ENCODE data around the gene SLC45A1. TPM values are rescaled to one million over a fixed set of nuclear protein-coding genes. Genes with fewer than 3 reads are reported as not detected.
A peak's percentile ranks its signal among the peaks of the same experiment; 100 is the strongest.

Gene SLC45A1
- total RNA-seq, 1 experiment from 2014 or later: 0.41 TPM

DNA sequence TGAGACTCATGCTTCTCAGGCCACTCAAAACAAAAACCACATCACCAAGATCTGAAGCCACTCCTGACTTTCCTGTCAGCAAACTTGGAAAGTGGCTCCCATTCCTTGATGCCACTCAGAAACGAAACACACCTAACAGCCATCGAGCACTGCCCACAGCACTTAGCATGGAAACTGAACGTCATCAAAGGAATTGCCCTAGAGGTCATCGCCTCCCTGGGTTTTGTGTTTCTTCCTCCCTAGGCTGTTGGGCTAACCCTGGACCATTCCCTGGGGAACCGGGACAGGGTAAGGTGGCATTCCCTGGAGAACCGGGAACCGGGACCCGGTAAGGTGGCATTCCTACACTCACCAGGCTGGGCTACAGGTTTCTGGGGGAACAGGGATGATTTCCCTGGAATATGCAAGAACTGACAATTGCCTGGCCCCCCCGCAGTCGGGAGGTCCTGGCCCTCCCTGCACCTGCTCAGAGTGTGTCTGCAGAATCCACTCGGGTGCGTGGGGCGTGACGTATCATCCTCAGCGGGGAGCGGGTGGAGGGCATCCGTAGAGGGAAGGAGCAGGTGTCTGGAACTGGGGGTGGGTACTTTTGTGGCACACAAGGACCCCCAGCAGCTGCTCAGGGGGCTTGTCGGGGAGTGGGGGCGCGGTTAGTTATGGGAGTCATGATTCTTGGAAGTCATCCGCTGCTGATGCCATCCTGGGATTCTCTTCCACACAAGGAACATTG lies 30.3 kb downstream of the SLC45A1 start:
- H3K27ac Mint-ChIP-seq (ENCODE audit: unreplicated experiment): no peak overlapping the region
- Histone ChIP-seq H3K27me3 (replicated peaks; ENCODE audit: control insufficient read depth, insufficient read depth, low read length) (no peaks in the 10 kb centered on the region), H3K4me1 (no peaks in the 10 kb centered on the region), H3K9me3 (no peaks in the 10 kb centered on the region), H3K36me3 (ENCODE audit: control insufficient read depth, insufficient read depth, low read length) (no peaks in the 10 kb centered on the region), H3K4me3 (ENCODE audit: low read depth, low read length) (no peak overlapping the region)
- CTCF ChIA-PET: interaction anchor here (0.5 to 2.3 kb wide), 6 partner anchors 7 to 391 kb away, joined by 3 to 18 read pairs (median 5); no protein-coding TSS in a partner anchor
- peaks cover 6% of the 10 kb centered on the region for H3K4me1 Mint-ChIP-seq (ENCODE audit: low read depth, unreplicated experiment)
- TF ChIP-seq, protein P1, sequence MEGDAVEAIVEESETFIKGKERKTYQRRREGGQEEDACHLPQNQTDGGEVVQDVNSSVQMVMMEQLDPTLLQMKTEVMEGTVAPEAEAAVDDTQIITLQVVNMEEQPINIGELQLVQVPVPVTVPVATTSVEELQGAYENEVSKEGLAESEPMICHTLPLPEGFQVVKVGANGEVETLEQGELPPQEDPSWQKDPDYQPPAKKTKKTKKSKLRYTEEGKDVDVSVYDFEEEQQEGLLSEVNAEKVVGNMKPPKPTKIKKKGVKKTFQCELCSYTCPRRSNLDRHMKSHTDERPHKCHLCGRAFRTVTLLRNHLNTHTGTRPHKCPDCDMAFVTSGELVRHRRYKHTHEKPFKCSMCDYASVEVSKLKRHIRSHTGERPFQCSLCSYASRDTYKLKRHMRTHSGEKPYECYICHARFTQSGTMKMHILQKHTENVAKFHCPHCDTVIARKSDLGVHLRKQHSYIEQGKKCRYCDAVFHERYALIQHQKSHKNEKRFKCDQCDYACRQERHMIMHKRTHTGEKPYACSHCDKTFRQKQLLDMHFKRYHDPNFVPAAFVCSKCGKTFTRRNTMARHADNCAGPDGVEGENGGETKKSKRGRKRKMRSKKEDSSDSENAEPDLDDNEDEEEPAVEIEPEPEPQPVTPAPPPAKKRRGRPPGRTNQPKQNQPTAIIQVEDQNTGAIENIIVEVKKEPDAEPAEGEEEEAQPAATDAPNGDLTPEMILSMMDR (IDR thresholded peaks at IDR 0.05; ENCODE audit: insufficient read depth in 1 of 2, low read depth in 1 of 2, low read length in 1 of 2, severe bottlenecking in 1 of 2, unreplicated experiment in 1 of 2): no peak
- peak in 1 of 2 experiments; percentile 16 for DNase-seq
- no peaks in the 10 kb centered on the region for H3K27me3 Mint-ChIP-seq (ENCODE audit: insufficient read depth, unreplicated experiment)
- no TSS peak for BruUV-seq (replicated peaks)
- peaks cover 56% of the 10 kb centered on the region for H3K36me3 Mint-ChIP-seq (ENCODE audit: insufficient read depth, unreplicated experiment)
- POLR2A ChIA-PET: no interaction called here
- no peaks in the 10 kb centered on the region for H3K9me3 Mint-ChIP-seq (ENCODE audit: unreplicated experiment)
- no peak overlapping the region for H3K4me3 Mint-ChIP-seq (ENCODE audit: unreplicated experiment)
- intact Hi-C loops (cut with micrococcal nuclease; ENCODE audit: unreplicated experiment): loop anchor here (2.0 kb wide), 2 partner anchors 33 to 365 kb away; no protein-coding TSS in a partner anchor

GRCh38 chr1:8348777-8349472 lies 31.0 kb downstream of the SLC45A1 start:
- DNase-seq: peak; percentile 65 to 75
- ChIA-PET POLR2A (no interaction called here), CTCF (interaction anchor here (0.5 to 2.3 kb wide), 8 partner anchors 8 to 392 kb away, joined by 3 to 18 read pairs (median 4); no protein-coding TSS in a partner anchor)
- Histone ChIP-seq H3K9me3 (no peaks in the 10 kb centered on the region), H3K27me3 (replicated peaks; ENCODE audit: control insufficient read depth, insufficient read depth, low read length) (no peaks in the 10 kb centered on the region), H3K4me3 (ENCODE audit: low read depth, low read length) (no peak overlapping the region), H3K36me3 (ENCODE audit: control insufficient read depth, insufficient read depth, low read length) (no peaks in the 10 kb centered on the region; the same call in 1 of the 2 replicates), H3K4me1 (no peaks in the 10 kb centered on the region)
- no TSS peak for BruUV-seq (replicated peaks)
- Mint-ChIP-seq H3K4me3 (ENCODE audit: unreplicated experiment) (no peak overlapping the region), H3K4me1 (ENCODE audit: low read depth, unreplicated experiment) (peaks cover 6% of the 10 kb centered on the region), H3K9me3 (ENCODE audit: unreplicated experiment) (no peaks in the 10 kb centered on the region), H3K27me3 (ENCODE audit: insufficient read depth, unreplicated experiment) (no peaks in the 10 kb centered on the region), H3K36me3 (ENCODE audit: insufficient read depth, unreplicated experiment) (peaks cover 61% of the 10 kb centered on the region), H3K27ac (ENCODE audit: unreplicated experiment) (peak overlapping the region; percentile 16)
- intact Hi-C loops (cut with micrococcal nuclease; ENCODE audit: unreplicated experiment): loop anchor here (1.0 to 2.0 kb wide), 4 partner anchors 34 to 374 kb away; no protein-coding TSS in a partner anchor
- TF ChIP-seq, protein P1 (IDR thresholded peaks at IDR 0.05; ENCODE audit: insufficient read depth in 1 of 2, low read depth in 1 of 2, low read length in 1 of 2, severe bottlenecking in 1 of 2, unreplicated experiment in 1 of 2): peak; percentile 84

DNA sequence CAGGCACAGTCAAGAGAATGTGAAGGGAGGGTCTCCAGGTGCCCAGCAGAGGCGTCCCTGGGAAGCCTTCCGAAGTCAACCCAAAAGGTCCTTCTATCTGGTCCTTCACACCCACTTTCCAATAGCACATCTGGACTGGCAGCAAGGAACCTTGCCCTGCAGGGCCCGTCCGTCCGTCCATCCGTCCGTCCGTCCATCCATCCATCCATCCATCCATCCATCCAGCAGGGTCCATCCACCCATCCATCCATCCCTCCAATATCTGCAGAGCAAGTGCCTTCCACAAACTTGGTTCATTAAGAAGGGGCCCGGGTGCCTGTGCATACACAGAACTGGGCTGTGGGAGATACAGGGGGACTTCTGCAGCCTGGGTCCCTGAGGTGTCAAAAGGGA lies 31.6 kb downstream of the SLC45A1 start:
- no peak overlapping the region for H3K27ac Mint-ChIP-seq (ENCODE audit: unreplicated experiment)
- no TSS peak for BruUV-seq (replicated peaks)
- Histone ChIP-seq H3K4me1 (no peaks in the 10 kb centered on the region), H3K27me3 (replicated peaks; ENCODE audit: control insufficient read depth, insufficient read depth, low read length) (no peaks in the 10 kb centered on the region), H3K4me3 (ENCODE audit: low read depth, low read length) (no peak overlapping the region), H3K9me3 (no peaks in the 10 kb centered on the region), H3K36me3 (ENCODE audit: control insufficient read depth, insufficient read depth, low read length) (no peaks in the 10 kb centered on the region; the same call in 1 of the 2 replicates)
- no peaks in the 10 kb centered on the region for H3K27me3 Mint-ChIP-seq (ENCODE audit: insufficient read depth, unreplicated experiment)
- intact Hi-C loops (cut with micrococcal nuclease; ENCODE audit: unreplicated experiment): loop anchor here (1.0 to 2.0 kb wide), 4 partner anchors 35 to 374 kb away; no protein-coding TSS in a partner anchor
- peaks cover 6% of the 10 kb centered on the region for H3K4me1 Mint-ChIP-seq (ENCODE audit: low read depth, unreplicated experiment)
- peaks cover 62% of the 10 kb centered on the region for H3K36me3 Mint-ChIP-seq (ENCODE audit: insufficient read depth, unreplicated experiment)
- POLR2A ChIA-PET: no interaction called here
- CTCF ChIA-PET: interaction anchor here (1.0 to 2.3 kb wide), 6 partner anchors 9 to 374 kb away, joined by 3 to 18 read pairs (median 4); no protein-coding TSS in a partner anchor
- DNase-seq: no peak
- TF ChIP-seq, protein P1 (IDR thresholded peaks at IDR 0.05; ENCODE audit: insufficient read depth in 1 of 2, low read depth in 1 of 2, low read length in 1 of 2, severe bottlenecking in 1 of 2, unreplicated experiment in 1 of 2): no peak
- no peaks in the 10 kb centered on the region for H3K9me3 Mint-ChIP-seq (ENCODE audit: unreplicated experiment)
- H3K4me3 Mint-ChIP-seq (ENCODE audit: unreplicated experiment): no peak overlapping the region

Data from Caco-2 (cell line).